GM10248 (cell line): ENCODE results near the gene RPL22.
A peak's percentile ranks its signal among the peaks of the same experiment; 100 is the strongest.

Experiments
- CTCF ChIA-PET: fragments of 300-600 bp; sonication (Branson Sonifier 250); formaldehyde crosslinking; extraction: SDS; loops from one replicate; lab custom pipeline; 2021; ENCODE audit warnings: antibody characterized with exemption; lab: Yijun Ruan, JAX
- POLR2A ChIA-PET: fragments of 350-650 bp; sonication (Branson Sonifier 250); formaldehyde crosslinking; extraction: SDS; loops from one replicate; lab custom pipeline; 2020; ENCODE audit warnings: antibody characterized with exemption; lab: Yijun Ruan, JAX
- DNase-seq: peaks from one replicate; pipeline ENCODE4 v3.0.0; 2012; ENCODE audit errors: extremely low spot score
- TF ChIP-seq, protein P1 (sequence below): IDR thresholded peaks from 2 replicates; pipeline ENCODE4 v1.5.1; 2012; ENCODE audit warnings: mild to moderate bottlenecking, low read depth; ENCODE audit errors: extremely low read depth, missing control alignments, control extremely low read depth

RPL22 gene

DNA sequence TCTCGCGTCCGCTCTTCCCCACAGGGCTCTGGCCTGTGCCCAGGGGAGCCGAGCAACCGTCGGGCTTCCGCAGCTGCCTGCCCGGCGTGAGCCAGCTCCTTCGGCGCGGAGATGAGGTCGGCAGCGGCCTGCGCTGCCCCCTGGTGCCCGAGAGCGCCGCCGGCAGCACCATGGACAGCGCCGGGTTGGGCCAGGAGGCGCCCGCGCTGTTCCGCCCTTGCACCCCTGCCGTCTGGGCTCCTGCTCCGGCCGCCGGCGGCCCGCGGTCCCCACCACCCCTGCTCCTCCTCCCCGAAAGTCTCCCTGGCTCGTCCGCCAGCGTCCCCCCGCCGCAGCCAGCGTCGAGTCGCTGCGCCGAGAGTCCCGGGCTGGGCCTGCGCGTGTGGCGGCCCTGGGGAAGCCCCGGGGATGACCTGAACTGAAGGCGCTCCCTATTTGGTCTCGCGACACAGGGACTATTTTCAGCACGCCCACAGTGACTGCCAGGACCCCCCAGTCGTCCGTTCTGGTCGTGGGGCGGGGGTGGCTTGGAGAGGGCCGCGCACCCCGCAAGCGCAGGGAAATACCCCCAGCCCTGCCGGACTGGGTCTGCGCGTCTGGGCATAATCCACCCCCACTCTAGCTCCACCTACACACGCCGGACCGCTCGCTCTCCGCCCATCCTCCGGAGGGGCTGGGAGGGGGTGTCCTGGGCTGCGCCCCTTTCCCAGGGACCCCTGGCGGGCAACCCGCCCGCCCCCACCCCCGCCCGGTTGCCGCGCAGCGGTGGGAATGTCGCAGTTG, 45.9 kb upstream of the RPL22 start:
- TF ChIP-seq, protein P1, sequence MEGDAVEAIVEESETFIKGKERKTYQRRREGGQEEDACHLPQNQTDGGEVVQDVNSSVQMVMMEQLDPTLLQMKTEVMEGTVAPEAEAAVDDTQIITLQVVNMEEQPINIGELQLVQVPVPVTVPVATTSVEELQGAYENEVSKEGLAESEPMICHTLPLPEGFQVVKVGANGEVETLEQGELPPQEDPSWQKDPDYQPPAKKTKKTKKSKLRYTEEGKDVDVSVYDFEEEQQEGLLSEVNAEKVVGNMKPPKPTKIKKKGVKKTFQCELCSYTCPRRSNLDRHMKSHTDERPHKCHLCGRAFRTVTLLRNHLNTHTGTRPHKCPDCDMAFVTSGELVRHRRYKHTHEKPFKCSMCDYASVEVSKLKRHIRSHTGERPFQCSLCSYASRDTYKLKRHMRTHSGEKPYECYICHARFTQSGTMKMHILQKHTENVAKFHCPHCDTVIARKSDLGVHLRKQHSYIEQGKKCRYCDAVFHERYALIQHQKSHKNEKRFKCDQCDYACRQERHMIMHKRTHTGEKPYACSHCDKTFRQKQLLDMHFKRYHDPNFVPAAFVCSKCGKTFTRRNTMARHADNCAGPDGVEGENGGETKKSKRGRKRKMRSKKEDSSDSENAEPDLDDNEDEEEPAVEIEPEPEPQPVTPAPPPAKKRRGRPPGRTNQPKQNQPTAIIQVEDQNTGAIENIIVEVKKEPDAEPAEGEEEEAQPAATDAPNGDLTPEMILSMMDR: peak; percentile 83
- POLR2A ChIA-PET: interaction anchor here (0.6 kb wide), 1 partner anchor 134 kb away, joined by 6 read pairs; no protein-coding TSS in a partner anchor
- peak; percentile 90 for DNase-seq
- CTCF ChIA-PET: interaction anchor here (0.5 to 9.6 kb wide), 32 partner anchors 7 to 202 kb away, joined by 3 to 272 read pairs (median 6); partner anchors contain the start of genes GPR153, ICMT and RNF207

DNA sequence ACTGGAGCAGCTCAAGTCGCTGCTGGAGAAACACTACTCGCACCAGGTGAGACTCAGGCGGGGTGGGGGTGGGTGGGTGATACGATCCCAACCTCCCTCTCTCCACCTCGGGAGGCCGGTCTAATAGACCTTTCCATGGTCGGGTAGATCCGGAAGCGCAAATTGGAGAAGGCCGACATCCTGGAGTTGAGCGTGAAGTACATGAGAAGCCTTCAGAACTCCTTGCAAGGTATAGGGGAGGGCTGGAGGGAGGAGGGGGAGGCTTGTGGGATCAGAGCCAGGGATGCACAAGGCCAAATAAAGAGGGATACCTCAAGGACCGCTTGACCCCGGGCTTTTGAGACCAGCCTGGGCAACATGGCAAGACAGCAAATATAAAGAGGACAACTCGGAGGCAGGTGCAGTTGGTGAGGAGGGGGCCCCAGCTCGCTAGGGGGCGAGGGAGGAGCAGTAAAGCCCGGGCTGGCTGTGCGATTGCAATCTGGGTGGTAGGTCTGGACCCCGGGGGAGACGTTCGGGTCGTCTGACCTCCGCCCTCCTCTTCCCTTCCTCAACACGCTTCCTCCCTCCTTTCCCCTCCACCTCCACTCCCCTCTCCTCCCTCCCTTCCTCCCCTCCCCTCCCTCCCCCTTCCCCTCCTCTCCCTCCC, 45.1 kb upstream of the RPL22 start:
- POLR2A ChIA-PET: interaction anchor here (0.7 kb wide), 1 partner anchor 573 kb away, joined by 3 read pairs; no protein-coding TSS in a partner anchor
- CTCF ChIA-PET: interaction anchor here (0.5 to 9.6 kb wide), 18 partner anchors 9 to 201 kb away, joined by 3 to 272 read pairs (median 6); partner anchors contain the start of genes GPR153, ICMT and RNF207
- DNase-seq: no peak
- TF ChIP-seq, protein P1: no peak

DNA sequence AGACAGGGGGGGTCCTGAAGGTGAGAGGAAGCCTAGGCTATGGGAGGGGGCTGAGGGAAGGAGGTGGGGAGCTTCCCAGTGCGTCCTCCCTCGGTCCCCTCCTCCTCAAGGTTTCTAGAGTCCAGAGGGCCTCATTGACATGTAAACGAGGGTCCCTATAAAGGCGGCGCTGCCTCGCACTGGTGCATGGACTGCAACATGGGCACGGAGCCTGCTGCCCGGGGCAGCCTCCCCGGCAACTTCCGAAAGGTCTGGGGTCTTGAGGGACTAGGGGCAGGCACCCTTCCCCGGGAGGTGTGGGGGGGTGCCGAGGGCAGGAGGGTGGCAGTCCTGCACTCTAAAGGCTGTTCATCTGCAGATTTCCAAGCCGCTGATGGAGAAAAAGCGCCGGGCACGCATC, 44.6 kb upstream of the RPL22 start, which contains the start of gene HES3:
HES3 (plus strand) TSS at position 187 of the 400 bp plus-strand sequence; CDS start at position 374, 187 bp downstream.
- POLR2A ChIA-PET: interaction anchor here (0.7 kb wide), 1 partner anchor 574 kb away, joined by 3 read pairs; no protein-coding TSS in a partner anchor
- TF ChIP-seq, protein P1: no peak
- CTCF ChIA-PET: interaction anchor here (0.9 to 9.6 kb wide), 7 partner anchors 37 to 162 kb away, joined by 3 to 272 read pairs (median 6); partner anchors contain the start of gene RNF207
- DNase-seq: no peak

DNA sequence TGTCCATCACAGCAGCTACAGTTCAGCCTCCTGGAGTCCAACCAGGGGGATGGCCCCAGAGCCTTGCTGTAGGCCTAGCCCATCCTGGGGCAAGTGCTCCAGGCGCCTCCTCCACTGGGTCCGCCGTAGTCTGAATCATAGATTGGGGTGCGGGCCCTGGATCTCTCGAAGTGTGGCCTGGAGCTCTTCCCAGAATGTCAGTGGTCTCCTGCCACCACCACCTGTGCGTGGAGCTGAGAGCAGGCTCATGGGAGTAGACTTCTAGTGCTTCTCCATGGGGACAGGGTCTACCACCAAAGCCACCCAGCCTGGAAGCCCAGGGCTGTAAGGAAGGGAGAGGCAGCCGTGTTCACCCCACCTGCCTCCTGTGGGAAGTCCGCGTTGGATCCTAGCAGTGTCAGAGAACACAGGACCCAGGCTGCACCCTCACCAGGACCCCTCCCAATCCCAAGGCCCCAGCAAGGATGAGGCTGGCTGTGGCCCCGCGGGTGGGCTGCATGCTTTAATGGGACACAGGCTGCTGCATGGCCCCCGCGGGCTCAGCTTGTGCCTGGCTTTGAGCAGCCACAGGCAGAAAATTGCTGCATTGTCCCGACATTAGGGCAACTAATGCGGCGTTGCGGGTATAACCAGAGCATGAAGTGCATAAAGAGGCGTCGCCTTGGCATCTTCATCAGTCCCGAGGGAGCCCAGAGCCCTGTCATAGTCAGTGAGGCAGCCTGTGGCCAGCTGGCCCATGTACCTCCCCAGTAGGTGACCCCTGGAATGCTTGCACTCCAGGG, 43.8 kb upstream of the RPL22 start:
- TF ChIP-seq, protein P1: no peak
- CTCF ChIA-PET: interaction anchor here (1.0 to 4.9 kb wide), 7 partner anchors 13 to 195 kb away, joined by 3 to 30 read pairs (median 5); no protein-coding TSS in a partner anchor
- no peak for DNase-seq
- POLR2A ChIA-PET: no interaction called here

DNA sequence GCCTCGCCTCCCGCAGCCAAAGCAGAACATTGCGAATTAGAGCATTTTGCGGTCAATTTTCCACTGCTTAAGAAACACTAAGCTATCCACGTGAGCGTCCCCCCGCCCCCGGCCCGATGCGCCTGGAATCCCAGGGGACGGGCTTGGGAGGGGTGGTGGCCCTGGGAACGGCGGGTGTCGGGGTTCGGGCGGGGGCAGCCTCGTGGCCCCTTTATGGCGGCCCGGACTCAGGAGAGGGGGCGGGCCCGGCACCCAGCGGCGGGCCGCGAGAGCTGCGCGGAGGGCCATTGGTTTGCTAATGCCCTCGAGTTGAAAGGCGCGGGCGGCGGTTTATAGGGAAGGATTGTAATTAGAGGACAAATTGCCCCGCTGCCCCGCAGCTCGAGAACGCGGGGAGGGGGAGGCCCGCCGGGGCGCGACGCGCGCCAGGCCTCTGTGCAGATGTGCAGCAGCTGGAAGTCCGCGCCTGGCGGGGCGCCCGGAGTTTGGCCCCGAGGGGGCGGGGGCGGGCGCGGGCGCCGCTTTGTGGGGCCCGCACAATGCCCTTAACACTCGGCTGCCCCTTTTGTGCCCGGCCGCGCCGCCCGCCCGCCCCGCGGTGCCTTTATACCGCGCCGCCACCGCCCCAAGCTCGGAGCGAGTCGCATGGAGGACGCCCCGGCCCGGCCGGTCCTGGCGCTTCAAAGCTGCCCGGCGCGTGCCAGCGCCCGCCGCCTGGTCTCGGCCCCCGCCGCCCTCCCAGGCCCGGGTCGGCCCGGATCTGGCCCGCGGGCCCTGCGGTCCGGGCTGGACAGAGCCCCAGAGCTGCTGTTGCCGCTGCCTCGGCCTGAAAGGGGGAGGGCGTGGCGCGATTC, 42.7 kb upstream of the RPL22 start:
- CTCF ChIA-PET: interaction anchor here (0.9 to 1.6 kb wide), 8 partner anchors 12 to 196 kb away, joined by 3 to 6 read pairs (median 5); partner anchors contain the start of gene RNF207
- POLR2A ChIA-PET: no interaction called here
- no peak for DNase-seq
- TF ChIP-seq, protein P1: no peak
